HG02798 (cell line): ENCODE measurements around the gene NEAT1.

Experiments used
- ATAC-seq: cut with Tn5 transposase; IDR thresholded peaks from one replicate; pipeline ENCODE4 v1.9.1; 2021; ENCODE audit warnings: mild to moderate bottlenecking; ENCODE audit not compliant: unreplicated experiment, poor library complexity

Gene NEAT1

GRCh38 chr11:65422633-65423515 lies at the start of gene NEAT1:
TSS of gene NEAT1 (plus strand) at chr11:65422798.
- peak; percentile 26 for ATAC-seq

GRCh38 chr11:65373839-65374580 lies 48.6 kb upstream of the NEAT1 start:
- no peak for ATAC-seq

DNA sequence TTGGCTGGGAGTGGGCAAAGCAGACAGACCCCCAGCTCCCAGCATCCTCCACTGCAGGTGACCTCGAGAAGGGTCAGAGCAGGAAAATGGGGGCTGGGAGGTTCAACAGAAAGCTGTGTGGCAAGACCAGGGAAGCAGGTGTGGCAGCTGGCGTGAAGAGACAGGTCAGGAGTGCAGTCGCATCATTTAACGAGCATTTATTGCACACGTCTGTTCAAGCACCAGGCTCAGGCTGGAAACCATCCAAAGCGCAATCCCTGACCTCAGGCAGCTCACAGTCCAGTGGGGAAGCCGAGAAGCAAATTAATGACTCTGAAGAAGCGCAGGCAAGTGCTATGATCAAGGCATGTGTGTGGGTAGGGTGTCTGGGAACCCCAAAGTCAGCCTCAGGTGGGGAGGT lies 47.6 kb upstream of the NEAT1 start:
- ATAC-seq: no peak

- ATAC-seq: no peak
Observed at GRCh38 chr11:65376138-65376713, 46.4 kb upstream of the NEAT1 start.

GRCh38 chr11:65377036-65377435 lies 45.6 kb upstream of the NEAT1 start:
- no peak for ATAC-seq

GRCh38 chr11:65377777-65378176 lies 44.8 kb upstream of the NEAT1 start:
- ATAC-seq: no peak

- ATAC-seq: no peak
Observed at GRCh38 chr11:65378208-65378927, 44.2 kb upstream of the NEAT1 start.

GRCh38 chr11:65378928-65379638 lies 43.5 kb upstream of the NEAT1 start:
- no peak for ATAC-seq

DNA sequence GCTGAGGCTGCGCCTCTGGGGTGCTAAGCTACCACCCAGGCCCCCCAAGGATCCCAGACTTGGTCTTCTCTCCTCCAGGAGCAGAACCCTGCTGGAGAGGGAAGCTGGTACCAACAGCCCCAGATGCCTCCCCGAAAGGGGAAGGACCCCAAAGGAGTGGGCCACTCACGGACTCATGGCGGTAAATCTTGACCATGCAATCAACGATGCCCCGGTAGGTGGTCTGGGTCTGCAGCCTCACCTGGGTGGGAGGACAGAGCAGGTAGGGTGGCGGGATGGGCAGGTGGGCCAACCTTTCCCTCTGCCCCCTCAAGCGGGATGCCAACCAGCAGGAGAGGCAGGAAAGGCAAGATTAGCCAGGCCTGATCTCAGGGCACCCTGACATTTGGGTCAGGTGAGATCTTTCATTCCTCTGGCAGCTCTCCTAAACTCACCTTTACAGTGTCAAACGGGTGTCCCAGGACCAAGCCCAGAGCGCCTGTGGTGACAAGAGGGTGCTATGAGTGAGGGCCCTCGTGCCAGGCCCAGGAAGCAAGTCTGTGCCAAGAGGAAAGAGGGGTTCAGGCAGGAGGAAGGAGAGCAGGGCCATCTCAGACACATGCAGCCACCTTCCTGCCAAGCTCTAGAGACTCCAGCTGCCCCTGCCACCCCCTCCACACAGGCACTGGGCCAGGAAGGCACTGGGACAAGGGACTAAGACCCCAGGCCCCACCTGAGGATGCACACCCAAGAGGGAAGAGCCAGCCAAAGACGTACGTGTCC lies 42.7 kb upstream of the NEAT1 start:
- ATAC-seq: no peak

DNA sequence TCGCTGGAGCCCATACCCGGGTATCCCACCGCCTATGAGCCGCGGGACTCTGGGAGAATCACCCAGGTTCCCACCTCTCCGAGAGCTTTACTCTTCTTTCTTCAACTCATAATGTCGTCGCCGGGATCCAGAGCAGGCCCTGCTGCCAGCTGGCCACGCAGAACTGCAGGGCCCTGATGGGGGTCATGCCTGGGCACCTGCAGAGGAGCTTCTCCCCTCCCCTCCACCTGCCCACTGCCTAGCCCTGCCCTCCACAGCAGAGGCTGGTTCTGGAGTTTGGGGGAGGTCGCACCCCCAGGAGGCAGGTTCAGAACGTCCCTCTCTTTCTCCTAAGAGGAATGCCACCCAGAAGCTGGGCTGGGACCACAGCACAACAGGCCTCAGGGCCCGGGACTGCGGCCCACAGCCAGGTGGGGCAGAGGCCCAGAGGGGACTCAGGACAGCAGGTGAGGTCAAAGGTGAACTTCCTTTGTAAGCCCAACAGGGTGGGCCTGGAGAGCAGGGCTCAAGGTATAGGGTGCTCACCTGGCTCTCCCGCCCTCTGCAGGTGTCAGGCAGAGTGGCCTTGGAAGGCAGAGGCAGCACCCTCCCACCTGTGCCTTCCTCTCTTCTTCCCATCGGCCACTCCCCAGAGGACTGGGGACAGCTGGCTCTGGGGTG lies 42.0 kb upstream of the NEAT1 start:
- no peak for ATAC-seq

- ATAC-seq: no peak
Observed at GRCh38 chr11:65381716-65382032, 40.9 kb upstream of the NEAT1 start.

- ATAC-seq: peak; percentile 65
Observed at GRCh38 chr11:65382033-65382803, 40.4 kb upstream of the NEAT1 start, which contains the start of gene SLC25A45. TSS of gene SLC25A45 (minus strand) at chr11:65382646. CDS start at chr11:65381951, 695 bp downstream.

DNA sequence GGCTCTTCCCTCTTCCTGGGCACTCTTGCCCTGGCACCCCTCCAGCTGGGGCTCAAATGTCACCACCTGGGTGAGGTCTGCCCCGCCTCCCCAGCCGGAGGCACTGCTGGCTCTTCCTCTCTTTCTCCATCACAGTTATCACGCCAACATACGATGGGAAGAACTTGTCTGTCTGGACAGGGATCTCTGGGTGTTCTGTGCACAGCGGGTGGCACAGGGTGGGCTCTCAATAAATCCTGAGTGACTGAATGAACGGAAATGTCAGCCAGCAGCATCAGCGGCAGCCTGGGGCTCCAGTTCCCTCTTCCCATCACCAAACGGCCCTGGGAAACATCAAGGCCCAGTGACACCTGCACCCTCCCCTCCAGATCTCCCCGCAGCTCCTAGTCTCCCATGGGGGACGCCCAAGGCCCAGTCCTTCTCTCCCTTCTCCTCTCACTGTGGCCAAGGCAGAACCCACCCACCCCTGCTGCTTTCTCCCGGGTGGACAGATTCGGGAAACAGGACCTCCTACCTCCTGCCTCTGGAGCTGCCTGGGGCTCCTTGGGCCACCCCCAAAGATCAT lies 39.7 kb upstream of the NEAT1 start:
- no peak for ATAC-seq

- ATAC-seq: no peak
Observed at GRCh38 chr11:65383778-65384177, 38.8 kb upstream of the NEAT1 start.

- no peak for ATAC-seq
Observed at GRCh38 chr11:65384301-65384889, 38.2 kb upstream of the NEAT1 start.

GRCh38 chr11:65386307-65387140 lies 36.1 kb upstream of the NEAT1 start, which contains the start of gene FRMD8:
TSS of gene FRMD8 (plus strand) at chr11:65386637. CDS start at chr11:65387037, 400 bp downstream.
- peak; percentile 66 for ATAC-seq
